ENCODE data around the gene DMGDH.

DMGDH gene

DNA sequence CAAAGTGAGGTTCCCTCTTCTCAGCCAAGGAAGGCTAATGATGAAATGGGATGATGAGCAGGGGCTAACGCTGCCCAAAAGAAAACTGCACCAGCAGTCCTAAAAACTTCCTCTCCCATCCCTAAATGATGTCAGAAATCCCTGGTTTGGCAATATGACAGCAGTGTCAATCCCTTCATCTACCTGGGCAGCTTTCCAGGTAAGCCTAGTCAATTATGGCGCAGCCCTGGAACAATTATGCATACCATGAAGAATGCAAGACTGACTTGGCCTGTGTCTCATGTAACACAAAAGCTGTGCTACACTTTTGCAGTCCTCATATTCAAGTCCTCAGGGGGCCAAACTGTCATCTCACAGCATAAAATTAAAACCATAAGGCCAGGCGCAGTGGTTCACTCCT, 7.0 kb downstream of the DMGDH start:
- DNase-seq, result no peak

DNA sequence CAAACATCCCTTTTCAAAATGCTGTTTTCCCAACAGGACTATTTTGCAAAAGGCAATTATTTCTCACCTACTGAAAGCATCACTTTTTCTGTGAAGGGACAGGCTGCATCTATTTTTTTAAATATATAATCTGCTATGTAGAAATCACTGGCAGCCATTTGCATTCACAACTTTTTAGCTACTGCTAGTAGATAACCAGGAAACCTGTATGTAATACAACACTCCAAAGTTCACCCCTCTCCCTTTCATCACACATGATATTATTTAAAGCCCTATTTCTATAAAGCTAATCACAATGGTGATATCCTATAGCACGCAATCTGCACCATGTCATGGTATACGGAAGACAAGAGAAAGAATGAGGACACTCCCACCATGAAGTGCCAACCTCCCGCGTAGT, 9.8 kb downstream of the DMGDH start:
- no peak for DNase-seq

DNA sequence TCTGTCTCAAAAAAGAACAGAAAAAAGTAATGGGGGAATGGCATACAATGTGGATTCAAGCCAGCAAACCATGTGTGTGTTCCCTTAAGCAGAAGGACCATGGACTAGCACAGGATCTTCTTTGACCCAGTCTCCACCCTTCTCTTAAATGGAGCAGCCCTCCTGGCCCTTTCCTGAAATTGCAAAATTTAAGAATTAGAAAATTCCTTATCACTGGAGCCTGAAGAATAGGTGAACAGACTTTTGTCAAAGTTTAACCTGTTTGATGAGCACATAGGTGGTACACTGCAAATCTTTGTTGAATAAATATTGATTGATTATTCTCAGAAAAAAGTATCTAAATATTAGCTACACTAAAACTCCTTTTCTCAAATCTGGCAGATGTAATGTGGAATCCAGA, 12.6 kb downstream of the DMGDH start:
- DNase-seq, result no peak

- no peak for DNase-seq
Observed at GRCh38 chr5:79055017-79055416, 14.5 kb downstream of the DMGDH start.

DNA sequence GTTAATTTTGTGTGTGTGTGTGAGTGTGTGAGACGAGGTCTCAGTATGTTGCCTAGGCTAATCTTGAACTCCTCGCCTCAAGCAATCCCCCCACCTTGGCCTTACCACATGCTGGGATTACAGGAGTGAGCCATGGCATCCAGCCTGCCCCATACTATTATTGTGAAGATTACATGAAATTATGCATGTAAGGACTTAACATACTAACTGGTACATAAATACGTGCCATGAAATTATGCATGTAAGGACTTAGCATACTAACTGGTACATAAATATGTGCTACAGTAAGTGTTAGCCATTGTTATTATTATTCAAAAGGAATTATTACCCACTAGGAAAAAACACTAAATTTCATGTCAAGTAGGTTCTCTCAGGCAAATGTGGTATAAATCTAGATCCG, 16.2 kb downstream of the DMGDH start:
- no peak for DNase-seq

- no peak for DNase-seq
Observed at GRCh38 chr5:79050498-79050897, 19.0 kb downstream of the DMGDH start.

- no peak for DNase-seq
Observed at GRCh38 chr5:79048437-79048836, 21.0 kb downstream of the DMGDH start.

DNA sequence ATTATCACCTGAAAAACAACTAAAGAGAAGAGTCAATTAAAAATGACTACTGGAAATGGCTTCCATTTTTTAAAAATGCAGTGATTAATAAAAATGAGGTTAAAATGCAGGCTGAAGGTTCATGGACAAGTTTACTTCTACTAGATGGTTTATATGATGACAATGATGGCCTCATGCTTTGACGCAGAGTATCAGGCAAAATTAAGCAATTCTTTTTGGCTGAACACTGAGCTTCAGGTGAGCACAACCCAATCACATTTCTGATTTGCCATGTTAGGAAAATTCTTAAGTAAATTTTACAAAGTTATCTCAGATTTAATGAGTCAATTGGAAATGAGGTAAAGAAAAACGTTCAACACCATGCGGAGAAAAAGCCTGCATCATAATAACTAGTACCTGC, 22.3 kb downstream of the DMGDH start:
- no peak for DNase-seq

DNA sequence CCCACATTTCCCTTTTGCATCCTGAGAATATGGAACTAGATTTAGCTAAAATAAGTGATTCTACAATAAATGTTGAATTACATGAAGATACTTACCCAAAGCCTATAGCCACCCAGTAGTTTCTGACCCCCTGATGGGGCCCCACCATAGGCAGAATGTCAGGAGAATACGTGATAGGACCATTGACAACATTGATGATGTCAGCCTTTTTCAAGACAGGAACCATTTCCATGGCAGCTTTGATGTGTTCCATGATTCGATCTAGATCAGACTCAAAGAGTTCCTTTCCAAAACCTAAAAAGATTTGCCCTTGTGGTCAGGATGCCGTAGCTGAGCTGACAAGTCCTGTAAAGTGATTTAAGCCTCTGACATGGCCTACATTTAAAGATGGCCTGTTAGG, 27.3 kb downstream of the DMGDH start:
- DNase-seq, result no peak

- DNase-seq, result no peak
Observed at GRCh38 chr5:79036769-79037168, 32.7 kb downstream of the DMGDH start.

- DNase-seq, result no peak
Observed at GRCh38 chr5:79035237-79035636, 34.2 kb downstream of the DMGDH start.

DNA sequence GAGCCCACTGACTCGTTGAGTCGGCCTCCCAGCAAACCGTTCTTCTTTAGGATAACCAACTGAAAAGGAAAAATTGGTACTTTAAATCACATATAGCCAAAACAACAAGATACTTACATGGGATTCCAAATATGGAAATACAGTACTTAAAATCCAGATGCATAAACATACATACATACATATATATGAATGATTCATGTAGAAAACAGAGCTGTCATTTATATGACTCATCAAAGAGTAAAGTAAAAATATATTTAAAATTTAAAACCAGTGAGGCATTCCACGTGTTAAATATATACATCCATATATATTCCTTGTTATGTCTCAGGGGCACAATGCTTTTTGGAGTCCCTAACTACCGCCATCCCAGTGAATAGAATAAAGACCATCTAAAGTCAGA, 36.7 kb downstream of the DMGDH start:
- DNase-seq, result no peak

- no peak for DNase-seq
Observed at GRCh38 chr5:79032031-79032695, 37.3 kb downstream of the DMGDH start.

DNA sequence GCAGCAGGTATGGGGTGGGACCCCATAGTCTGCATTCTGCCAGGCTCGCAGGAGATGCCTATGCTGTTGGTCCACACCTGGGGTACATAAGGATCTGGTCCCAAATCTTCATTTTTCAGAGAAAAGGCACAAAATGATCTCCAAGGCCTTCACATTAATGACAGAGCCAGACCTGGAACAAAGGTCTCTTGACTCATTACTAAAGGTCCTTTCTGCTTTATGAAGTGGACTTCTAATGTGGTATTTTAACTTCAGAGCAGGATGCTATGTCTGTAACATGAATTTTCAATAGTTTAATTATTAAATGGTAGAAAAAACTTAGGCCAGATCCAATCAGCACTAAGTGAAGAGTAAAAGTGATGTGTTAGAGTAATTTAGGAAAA, 38.0 kb downstream of the DMGDH start:
- no peak for DNase-seq

- no peak for DNase-seq
Observed at GRCh38 chr5:79030663-79031484, 38.6 kb downstream of the DMGDH start.

GRCh38 chr5:79025054-79025472, 44.4 kb downstream of the DMGDH start:
- peak; percentile 55 for DNase-seq

DNA sequence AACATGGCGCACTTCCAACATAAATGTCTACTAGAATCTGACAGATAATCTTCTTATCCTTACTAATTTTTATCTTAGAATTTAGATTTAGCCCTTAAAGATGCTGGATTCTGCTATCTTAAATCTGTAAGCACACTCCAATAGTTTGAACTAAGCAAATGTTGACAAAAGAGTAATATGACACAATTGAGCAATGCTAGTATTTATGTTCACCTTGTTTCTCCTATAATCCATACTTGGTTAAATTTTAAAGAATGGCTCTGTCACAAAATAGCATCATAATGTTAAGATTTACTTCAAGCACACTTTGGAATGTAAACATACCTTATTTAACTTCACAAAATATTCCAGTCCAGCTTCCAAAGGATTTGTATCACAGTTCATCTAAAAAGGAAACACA, 45.5 kb downstream of the DMGDH start:
- DNase-seq, result no peak

DNA sequence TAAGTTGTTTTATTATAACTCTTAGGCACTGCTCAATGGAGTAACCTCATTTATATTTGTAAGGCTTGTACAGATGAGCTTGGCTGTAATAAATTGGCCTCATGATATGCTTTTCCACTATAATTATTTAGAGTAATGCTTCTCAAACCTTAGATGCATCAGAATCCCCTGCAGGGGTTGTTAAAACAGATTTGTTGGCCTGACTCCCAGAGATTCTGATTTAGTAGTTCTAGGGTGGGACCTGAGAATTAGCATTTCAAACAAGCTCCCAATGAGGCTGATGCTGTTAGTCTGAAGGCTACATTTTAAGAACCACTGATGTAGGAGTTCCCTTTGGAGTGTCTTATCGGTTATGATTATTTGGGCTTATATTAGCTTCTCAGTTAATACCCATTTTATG, 46.1 kb downstream of the DMGDH start:
- no peak for DNase-seq

- DNase-seq, result no peak
Observed at GRCh38 chr5:79022771-79023170, 46.7 kb downstream of the DMGDH start.

- no peak for DNase-seq
Observed at GRCh38 chr5:79021753-79022152, 47.7 kb downstream of the DMGDH start.

GRCh38 chr5:79020861-79021561, 48.5 kb downstream of the DMGDH start:
- DNase-seq, result peak; percentile 23

DNA sequence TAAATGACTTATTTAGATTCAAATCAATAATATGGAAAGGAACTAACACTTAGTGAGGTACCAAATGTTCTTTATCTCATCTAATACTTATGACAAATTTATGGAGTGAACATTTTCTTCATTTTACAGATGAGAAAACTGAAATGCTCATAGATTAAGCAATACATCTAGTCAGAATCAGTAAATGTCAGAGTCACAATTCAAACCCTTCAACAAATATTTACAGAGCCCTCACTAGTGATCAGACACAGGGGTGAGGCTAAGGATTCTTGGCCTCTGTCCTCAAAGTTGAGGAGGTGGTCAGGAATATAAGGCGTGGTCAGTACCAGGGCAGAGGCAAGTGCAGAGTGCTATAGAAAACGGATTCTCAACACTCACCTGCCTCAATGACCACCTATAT, 54.8 kb downstream of the DMGDH start:
- DNase-seq, result no peak

- DNase-seq, result no peak
Observed at GRCh38 chr5:79011869-79012268, 57.6 kb downstream of the DMGDH start.

GRCh38 chr5:79011219-79011836, 58.1 kb downstream of the DMGDH start:
- no peak for DNase-seq

Measured in DMS79 treated with DMSO at 0.1 percent for 48 hours (cell line).